ENCODE data around the gene HSPA4L. TPM values are rescaled to one million over a fixed set of nuclear protein-coding genes. Genes with fewer than 3 reads are reported as not detected.

The HSPA4L gene
- total RNA-seq, 4 donors from 2014 or later, result 1.5 to 3.8 (median 2.8) TPM

- in situ Hi-C loops (cut with MboI; ENCODE audit: low pct_ligation_motif_present in 1 of 4, low pct_unique_long_range_greater_than_20kb in 1 of 4, low sequenced_read_pairs in 3 of 4), result no loop called here
- intact Hi-C loops (cut with DNase I; ENCODE audit: low total_unique reads), result no loop called here
- Histone ChIP-seq H3K27ac (no peak overlapping the region), H3K27me3 (peaks cover 10% of the 10 kb centered on the region), H3K36me3 (no peaks in the 10 kb centered on the region), H3K9me3 (no peaks in the 10 kb centered on the region), H3K4me1 (no peaks in the 10 kb centered on the region), H3K4me3 (no peak overlapping the region)
- no peak for DNase-seq
- TF ChIP-seq CTCF (IDR thresholded peaks at IDR 0.05), result no peak
- no peak for TF ChIP-seq POLR2AphosphoS5 (IDR thresholded peaks at IDR 0.05)
- no peak for TF ChIP-seq EP300 (IDR thresholded peaks at IDR 0.05; ENCODE audit: low read depth)
- TF ChIP-seq POLR2A (IDR thresholded peaks at IDR 0.05), result no peak
- 88 to 94% methylated on average over 4 of the region's 4 CpGs for WGBS, 2 donors (ENCODE audit: low coverage in 1 of 2)
Measured at GRCh38 chr4:127775843-127776242, 6.3 kb upstream of the HSPA4L start.

DNA sequence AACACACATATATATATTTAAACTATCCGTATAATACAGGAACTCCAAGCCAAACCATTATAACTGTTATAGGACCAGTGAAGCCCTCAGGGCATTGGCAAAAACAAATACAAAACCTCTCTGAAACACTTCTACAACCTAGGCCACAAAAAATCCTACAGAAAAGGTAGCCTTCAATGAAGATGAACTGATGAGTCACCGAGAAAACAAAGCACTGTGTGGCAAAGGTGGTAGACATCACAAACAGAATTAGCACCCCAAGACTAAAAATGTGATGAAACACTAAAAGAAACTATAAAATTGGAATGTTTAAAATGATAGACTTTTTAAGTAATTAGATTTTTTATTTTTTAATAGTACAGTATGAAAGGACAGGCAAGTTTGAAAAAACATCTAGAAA lies 5.5 kb upstream of the HSPA4L start:
- Histone ChIP-seq H3K36me3 (no peaks in the 10 kb centered on the region), H3K9me3 (no peaks in the 10 kb centered on the region), H3K27ac (no peak overlapping the region), H3K4me3 (no peak overlapping the region), H3K27me3 (peaks cover 12% of the 10 kb centered on the region), H3K4me1 (peaks cover 0 to 4% (median under 1%) of the 10 kb centered on the region in 4 donors)
- in situ Hi-C loops (cut with MboI; ENCODE audit: low pct_ligation_motif_present in 1 of 4, low pct_unique_long_range_greater_than_20kb in 1 of 4, low sequenced_read_pairs in 3 of 4) (no loop called here), intact Hi-C loops (cut with DNase I; ENCODE audit: low total_unique reads) (no loop called here)
- DNase-seq, result no peak
- TF ChIP-seq CTCF (IDR thresholded peaks at IDR 0.05) (no peak), POLR2AphosphoS5 (IDR thresholded peaks at IDR 0.05) (no peak), EP300 (IDR thresholded peaks at IDR 0.05; ENCODE audit: low read depth) (no peak), POLR2A (IDR thresholded peaks at IDR 0.05) (no peak)
- 76 to 91% methylated on average over 2 of the region's 2 CpGs for WGBS, 2 donors (ENCODE audit: low coverage in 1 of 2)

- TF ChIP-seq POLR2A (IDR thresholded peaks at IDR 0.05) (no peak), POLR2AphosphoS5 (IDR thresholded peaks at IDR 0.05) (no peak), CTCF (IDR thresholded peaks at IDR 0.05) (no peak), EP300 (IDR thresholded peaks at IDR 0.05; ENCODE audit: low read depth) (no peak)
- no peaks in the 10 kb centered on the region for H3K9me3 ChIP-seq
- in situ Hi-C loops (cut with MboI; ENCODE audit: low pct_ligation_motif_present in 1 of 4, low pct_unique_long_range_greater_than_20kb in 1 of 4, low sequenced_read_pairs in 3 of 4), result no loop called here
- peaks cover 12% of the 10 kb centered on the region for H3K27me3 ChIP-seq
- peaks cover 0 to 4% (median 1%) of the 10 kb centered on the region in 4 donors for H3K4me1 ChIP-seq
- no peak overlapping the region for H3K4me3 ChIP-seq
- no peak overlapping the region for H3K27ac ChIP-seq
- no peak for DNase-seq
- intact Hi-C loops (cut with DNase I; ENCODE audit: low total_unique reads), result no loop called here
- 71 to 100% methylated on average over 1 to 3 of the region's 3 CpGs for WGBS, 2 donors (ENCODE audit: low coverage in 1 of 2)
- H3K36me3 ChIP-seq, result no peaks in the 10 kb centered on the region
Measured at GRCh38 chr4:127777487-127777886, 4.6 kb upstream of the HSPA4L start.

- Histone ChIP-seq H3K4me1 (peaks cover 0 to 9% (median 1%) of the 10 kb centered on the region in 4 donors), H3K36me3 (no peaks in the 10 kb centered on the region), H3K4me3 (no peak overlapping the region), H3K9me3 (no peaks in the 10 kb centered on the region), H3K27ac (no peak overlapping the region), H3K27me3 (peaks cover 12% of the 10 kb centered on the region)
- intact Hi-C loops (cut with DNase I; ENCODE audit: low total_unique reads) (no loop called here), in situ Hi-C loops (cut with MboI; ENCODE audit: low pct_ligation_motif_present in 1 of 4, low pct_unique_long_range_greater_than_20kb in 1 of 4, low sequenced_read_pairs in 3 of 4) (no loop called here)
- 35% methylated on average over 2 of the region's 2 CpGs; no CpG with 5 or more reads in 1 of the 2 donors for WGBS, 2 donors (ENCODE audit: low coverage in 1 of 2)
- no peak for DNase-seq
- TF ChIP-seq POLR2AphosphoS5 (IDR thresholded peaks at IDR 0.05) (no peak), POLR2A (IDR thresholded peaks at IDR 0.05) (no peak), EP300 (IDR thresholded peaks at IDR 0.05; ENCODE audit: low read depth) (no peak), CTCF (IDR thresholded peaks at IDR 0.05) (no peak)
Measured at GRCh38 chr4:127778102-127778501, 4.0 kb upstream of the HSPA4L start.
